DMS 273 treated with DMSO at 0.1 percent for 48 hours (cell line): ENCODE results near the gene KCNQ1OT1.

Source experiments
- DNase-seq: peaks from one replicate; lab custom pipeline; 2025; lab: John Stamatoyannopoulos, UW

The KCNQ1OT1 gene

DNA sequence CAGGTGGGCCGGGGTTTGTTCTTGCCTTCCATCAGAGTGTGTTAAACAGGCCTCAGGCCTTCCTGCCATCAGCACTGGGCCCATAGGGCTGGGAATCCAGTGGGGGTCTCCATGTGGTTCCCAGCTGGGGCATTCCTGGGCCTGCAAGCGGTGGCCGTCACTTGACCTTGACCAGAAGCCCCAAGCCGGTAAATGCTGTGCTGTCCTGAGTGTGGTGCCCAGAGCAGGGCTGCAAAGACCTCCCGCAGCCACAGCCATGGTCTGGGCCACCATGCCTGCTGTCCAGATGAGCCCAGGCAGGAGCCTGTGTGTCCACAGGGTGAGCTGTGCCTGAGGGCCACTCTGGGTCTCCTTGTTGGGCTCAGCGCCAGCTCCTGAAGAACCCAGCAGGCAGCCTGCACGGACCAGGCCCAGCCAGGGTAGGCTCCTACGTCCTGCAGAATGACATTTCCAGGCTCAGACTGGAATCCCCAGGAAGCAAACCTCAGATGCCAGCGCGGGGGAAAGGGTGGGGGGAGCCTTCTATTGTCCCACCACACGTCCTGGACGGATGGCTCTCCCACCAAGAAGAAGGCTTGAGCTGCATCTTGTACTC lies 117.3 kb downstream of the KCNQ1OT1 start:
- no peak for DNase-seq

DNA sequence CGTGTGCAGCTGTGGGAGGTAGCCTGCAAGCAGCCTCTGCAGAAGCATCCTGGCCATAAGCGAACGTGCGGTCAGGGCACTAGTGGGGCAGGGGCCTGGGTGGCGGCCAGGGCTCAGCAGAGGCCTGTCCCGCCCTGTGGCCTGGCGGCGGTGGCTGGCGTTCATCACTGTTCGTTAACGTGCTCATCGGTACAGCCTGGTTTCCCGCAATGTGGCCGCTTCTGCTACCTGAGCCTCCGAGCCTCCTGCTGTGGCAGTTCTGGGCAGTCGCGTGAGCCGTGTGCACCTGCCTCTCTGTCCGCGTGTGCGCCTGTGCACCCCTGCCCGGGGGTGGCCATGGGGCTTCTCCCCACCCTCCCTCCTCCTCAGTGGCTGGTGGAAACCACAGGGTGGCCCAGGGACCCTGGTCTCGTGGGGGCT lies 117.9 kb downstream of the KCNQ1OT1 start:
- DNase-seq = no peak

DNA sequence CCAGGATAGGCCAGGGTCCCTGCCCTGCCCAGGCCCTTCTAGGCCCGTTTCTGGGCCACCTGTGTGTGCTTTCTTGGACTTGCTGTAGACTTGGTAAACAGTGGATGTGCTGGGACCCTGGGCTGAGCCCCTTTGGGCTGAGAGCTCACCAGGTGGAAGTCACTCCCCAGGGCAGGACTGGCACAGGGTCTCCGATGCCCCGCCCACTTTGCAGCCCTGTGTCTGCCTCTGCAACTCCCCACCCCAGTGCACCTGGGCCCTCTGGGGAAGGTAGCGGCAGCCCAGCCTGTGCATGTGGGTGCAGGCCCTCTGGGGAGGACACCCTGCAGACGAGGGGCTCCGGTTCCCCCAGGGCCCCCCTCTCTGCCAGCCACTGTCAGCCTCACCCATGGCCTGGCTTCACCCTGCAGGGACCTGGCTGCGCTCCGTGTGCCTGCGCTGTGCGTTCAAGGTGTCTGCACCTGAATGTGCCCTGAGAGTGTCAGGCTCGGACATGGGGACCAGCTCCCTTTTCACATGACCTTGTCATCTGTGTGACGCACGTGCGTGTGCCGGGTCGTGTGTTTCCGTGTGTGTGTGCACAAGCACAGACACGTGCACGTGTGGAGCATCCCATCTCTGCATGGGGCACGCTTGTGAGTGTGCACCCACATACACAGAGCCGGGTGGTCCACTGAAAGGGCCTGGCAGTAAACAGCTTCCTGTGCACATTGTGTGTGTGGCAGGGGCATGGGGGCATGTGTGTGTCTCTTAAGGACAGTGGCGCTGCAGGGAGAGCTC lies 118.5 kb downstream of the KCNQ1OT1 start:
- DNase-seq = no peak

DNA sequence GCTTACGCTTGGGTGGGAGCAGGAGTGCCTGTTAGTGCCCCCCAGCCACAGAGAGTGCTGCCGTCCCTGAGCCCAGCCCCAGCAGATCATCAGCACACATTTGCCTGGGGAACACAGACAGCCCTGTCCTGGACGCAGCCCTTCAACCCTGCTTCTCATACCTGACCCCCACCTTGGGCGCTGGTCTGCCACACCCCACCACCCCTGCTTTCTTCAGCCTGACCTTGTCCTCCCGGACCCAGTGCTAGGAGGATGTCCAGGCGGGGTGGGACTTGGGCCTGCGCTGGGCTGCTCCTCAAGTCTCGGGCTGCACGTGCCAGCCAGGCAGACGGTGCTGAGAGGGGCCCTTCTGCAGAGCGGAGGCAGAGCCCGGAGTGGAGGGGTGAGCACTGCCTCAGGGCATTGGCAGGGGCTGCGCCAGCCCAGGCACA lies 119.2 kb downstream of the KCNQ1OT1 start:
- no peak for DNase-seq

DNA sequence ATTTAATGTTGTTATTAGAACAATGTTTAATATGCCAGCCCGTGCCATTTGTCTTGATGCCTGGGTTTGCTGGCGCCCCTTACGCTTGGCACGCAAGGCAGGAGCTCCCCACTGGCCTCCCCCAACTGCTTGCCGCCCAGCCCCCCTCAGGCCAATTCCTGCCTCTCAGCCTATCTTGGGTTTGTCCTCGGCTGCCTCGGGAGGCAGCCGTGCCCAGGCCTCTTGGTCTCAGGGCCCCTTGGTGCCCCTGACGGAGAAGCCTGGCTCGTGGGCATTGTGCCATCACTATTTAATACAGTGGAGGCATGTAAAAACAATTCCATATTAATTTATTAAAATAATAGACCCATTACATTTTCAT lies 119.8 kb downstream of the KCNQ1OT1 start:
- no peak for DNase-seq

DNA sequence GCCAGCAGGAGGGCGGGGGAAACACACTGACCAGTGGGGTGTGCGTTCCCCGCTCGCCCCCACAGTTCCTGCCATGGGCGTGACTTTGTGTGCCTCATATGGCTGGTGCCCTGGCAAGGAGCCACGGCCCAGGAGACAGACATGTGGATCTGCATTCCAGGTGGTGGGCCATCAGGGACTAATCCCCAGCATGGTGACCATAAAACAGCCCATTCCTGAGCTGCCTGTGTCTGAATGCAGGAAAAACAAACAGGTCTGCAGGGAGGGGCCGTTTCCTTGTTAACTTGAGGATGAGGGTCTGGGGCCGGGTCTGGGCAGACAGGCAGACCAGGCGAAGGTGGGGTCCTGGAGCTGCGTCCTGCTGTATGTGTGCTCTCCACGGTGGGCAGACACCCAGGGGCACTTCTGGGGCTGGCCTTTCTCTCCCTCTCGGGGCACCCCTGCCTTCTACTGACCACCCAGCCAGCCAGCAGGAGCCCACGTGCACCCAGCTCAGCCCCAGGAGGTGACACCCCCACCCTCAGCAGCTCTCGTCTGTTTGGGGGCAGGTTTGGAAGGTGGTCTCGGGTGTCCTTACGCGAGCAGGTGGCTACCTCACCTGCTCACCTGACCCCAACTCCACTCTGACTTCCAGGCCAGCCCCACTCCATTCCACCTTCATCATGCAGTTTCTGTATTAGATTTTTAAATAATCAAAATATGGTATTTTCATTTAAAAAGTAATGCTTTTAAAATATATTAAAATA lies 120.3 kb downstream of the KCNQ1OT1 start:
- no peak for DNase-seq

DNA sequence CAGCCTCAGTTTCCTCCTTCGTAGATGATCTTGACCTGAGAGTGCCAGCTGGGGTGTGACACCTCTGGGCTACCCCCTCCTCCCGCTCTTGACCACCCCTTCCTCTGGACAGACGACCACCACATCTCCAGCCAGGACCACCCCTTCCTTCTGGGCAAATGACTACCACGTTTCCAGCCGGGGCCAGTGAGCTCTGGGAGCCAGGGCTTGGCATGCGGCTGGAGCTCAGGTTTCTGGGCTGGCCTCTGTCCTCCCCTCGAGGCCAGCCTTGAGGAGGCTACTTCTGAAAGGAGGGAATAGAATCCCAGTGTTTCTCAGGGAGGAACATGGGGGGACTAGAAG lies 120.9 kb downstream of the KCNQ1OT1 start:
- no peak for DNase-seq

DNA sequence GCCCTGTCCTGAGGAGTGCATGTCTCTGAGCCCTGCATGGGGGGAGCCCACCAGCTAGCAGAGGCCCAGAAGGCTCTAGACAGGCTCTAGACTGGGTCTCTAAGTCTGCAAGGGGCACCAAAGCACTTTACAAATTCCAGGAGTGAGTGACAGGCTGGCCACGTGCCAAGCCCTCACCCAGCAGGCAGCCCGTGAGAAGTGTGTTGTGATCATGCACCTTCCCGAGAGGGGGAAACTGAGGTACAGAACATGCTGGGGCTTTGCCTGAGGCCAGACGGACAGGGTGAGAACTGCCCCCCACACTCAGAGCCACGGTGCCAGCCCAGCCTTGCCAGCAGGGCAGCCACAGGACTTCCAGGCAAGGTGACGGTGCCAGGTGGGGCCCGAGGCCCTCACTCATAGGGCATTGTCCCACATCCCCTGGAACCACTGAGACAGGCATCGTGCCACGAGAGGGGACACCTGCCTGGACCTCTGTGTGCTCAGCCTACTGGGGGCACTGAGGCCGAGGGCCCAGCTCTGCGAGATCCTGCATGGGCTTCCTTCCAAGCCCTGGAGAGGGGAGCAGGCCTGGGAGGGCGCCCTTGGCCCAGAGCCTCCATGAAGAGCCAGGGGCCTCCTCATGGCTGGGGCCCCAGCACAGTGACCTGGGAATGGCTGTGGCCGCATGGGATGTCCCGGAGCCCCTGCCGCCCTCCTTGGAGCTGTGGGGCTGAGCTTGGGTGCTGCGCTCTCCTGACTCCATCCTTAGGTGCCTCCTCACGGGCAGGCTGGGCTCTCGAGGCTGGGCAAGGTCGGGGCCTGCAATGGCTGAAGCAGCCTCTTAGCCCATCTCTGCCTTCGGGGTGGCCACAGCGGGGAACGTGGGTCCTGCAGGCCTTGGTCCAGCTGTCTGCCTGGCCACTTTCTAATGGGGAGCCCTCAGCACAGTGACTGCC lies 121.5 kb downstream of the KCNQ1OT1 start:
- DNase-seq = no peak

DNA sequence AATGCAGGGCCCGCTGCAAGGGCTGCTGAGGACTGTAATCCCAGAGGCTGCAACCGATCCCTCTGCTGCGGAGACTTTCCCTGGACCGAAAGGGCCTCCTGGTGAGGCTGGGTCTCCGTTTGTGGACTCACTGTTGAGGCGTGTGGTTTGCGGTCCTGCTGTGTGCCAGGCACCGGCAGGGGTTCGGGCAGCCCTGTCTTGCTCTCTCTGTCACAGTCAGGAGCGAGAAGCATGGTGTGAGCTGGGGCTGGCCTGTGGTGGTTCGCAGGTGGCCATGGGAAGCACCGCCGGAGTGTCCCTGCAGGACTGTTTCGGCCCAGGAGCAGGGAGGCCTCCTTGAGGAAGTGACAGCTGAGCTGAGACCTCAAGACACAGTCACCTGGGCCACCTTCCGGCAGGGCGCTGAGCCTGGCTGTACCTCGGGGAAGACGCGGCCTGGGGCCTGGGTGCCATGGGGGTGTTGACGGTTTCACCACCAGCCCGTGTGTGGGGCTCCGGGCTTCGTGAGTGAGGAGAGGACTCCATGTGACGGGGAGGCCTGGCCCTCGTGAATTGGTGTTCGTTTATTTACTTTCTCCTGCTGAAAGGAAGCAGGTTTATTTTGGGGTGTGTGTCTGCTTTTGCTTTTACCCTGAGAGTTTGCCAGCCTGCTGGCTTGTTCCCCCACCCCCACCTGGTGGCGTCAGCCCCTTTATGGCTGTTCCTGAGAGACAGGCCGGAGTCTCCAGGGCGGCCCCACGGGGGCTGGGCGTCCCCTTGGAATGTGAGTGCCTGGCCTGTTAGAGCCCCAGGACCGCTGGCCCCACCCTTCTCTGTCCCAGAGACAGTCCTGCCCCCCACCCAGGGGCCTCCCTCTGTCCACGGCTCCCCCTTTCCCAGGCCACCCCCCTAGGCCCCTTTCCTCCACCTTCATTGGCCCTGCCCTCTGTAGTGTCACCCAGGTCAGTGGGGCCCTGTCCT lies 122.5 kb downstream of the KCNQ1OT1 start:
- no peak for DNase-seq

DNA sequence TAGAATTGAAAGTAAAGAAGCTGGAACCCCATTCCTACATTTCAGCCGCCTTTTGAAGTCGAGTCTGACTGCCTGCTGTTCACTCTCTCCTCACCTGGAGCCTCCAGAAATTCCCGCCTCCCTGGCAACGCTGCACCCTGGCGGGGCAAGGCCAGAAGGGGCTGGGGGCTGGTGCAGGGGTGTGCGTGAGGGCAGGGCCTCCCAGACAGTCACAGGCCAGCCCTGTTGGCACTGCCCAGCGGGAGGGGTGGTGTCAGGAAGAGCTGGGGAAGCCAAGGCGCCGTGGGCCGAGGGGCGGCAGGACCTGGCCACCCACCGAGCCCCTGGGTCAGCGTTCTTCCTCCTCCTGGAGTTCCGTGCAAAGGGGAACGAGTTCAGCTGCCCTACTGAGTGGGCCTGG lies 123.2 kb downstream of the KCNQ1OT1 start:
- DNase-seq = no peak

DNA sequence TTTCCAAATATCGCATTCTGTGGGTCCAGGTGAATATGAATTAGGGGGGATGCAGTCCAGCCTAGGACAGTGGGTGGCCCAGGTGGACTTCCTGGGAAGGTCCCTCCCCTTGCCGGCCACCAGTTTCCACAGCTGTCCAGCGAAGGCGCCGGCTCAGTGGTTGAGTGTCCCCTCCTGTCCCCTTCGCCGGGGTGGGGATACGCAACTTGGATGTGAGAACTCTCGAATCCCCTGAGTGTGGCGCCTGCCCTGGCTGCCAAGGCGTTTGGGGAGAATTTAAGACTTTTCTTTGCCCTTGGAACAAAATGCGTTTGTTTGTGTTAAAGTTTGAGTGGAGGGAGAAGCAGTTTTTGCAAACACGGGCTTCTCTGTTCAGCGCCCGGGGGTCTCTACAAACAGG lies 123.7 kb downstream of the KCNQ1OT1 start:
- no peak for DNase-seq

DNA sequence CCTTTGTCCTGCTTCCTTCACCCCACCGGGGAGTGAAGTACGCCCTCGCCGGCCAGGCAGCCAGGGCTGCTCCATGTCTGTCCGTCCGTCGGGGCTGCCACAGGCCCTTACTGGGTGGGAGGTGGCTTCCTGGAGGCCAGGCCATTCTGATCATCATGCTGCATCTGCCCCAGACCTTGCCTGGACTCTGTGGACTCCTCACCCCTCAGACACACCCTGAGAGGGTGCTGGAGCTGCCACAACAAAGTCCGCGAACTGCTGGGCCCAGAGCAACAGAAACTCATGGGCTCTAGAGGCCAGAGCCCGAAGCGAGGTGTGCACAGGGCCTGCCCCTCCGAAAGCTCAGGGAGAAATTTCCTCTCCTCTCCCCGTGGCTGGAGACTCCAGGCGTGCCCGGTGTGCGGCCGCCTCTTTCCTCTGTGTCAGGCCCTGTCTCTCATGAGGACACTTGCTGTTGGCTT lies 124.2 kb downstream of the KCNQ1OT1 start:
- DNase-seq = no peak

DNA sequence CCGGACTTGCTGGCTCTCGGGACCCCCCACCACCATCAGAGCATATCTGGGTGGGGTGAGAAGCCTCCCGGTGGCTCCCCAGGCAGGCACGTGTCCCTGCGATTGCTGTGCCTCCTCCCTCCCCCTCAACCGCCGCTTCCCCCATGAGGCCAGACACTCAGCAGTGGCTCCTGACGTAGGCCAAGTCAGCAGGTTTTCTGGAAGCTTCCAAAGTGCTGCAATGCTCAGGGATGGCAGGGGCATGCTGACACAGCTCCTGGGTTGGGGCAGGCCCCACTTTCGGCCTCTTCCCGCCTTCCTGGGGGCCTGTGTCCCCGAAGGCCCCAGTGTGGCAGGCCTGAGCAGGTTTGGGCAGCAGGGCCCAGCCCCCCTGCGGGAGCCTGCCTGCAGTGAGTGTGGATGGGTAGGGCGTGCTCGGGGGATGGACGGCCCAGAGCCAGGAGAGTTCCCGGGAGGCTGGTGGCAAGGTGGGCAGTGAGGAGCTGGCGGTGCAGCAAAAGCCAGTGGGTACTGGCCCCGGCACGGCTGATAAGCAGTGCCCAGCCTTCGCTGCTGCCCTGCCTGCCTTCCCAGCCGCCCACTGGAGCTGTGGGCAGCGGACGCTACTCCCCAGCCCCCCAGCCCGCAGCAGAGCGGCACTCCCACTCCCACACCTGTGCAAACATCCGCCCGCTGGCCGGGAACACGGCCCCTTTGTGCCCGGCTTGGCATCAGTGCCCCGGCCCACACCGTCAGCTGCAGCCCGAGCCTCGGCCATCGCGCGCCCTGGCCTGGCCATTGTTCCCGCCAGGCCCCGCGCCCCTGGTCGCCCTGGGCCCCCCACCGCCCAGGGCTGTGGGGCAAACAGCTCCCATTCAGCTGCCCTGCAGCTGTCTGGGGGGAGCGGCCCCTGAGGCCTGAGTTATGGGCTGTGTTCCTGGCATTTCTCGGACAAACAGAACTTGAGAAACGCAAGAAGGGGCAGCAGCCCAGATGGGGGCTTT lies 125.0 kb downstream of the KCNQ1OT1 start:
- no peak for DNase-seq

DNA sequence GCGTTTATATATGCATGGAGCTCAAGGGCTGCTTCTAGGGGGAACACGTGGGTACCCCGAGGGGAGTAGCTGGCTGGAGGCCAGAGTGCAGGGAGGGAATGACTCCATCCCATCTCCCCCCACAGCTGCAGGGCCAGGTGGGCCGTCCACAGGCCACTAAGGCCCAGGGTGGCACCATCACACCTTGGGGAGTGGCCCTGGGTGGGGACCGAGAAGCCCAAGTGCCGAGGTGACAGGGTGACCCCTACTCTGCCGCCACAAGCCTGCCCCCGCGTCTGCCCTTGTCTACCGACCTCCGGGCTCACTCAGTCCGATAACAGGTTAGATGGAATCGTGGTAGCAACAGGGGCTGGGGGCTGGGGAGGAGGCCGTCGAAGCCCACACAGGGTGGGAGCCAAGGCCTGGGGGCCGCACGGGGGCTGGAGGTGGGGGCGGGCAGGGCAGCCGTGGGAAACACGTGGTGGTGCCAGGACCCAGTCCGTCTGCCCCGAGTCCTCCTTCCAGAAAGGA lies 125.7 kb downstream of the KCNQ1OT1 start:
- no peak for DNase-seq

DNA sequence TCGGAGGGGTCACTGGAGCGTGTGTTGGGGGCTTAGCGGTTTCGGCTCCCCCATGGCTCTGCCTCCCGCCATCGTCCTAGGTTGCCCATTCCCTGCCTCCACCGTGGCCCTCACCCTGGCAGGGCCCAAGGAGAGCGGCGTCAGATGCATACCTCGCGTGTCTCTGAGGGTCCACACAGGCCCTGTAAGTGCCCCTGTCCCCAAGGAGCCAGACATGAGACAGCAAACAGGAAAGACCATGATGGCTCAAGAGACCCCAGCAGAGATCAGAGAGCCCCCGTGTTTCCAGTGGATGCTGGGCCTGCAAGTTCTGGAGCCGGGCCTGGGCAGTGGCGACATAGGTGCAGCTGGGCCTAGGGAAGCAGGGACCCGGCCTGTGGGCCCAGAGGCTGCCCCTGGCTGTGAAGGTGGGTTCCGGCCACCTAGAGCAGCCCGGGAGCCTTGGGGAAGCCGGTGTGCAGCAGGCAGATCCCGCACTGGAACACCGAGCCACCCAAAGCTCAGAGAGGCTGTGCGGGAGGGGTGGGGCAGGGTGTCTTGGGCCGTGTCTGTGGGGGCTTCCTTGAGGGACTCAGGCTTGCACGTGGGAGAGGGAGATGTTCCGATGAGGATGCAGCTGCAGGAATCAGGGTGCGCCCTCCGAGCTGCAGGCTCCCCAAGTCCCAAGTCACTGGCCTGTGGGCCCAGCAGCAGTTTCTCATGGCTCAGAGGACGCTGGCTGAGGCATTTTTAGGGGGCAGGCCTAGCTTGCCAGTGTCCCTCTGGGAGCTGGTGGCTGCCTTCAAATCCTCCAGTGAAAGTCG lies 126.4 kb downstream of the KCNQ1OT1 start:
- DNase-seq = no peak

DNA sequence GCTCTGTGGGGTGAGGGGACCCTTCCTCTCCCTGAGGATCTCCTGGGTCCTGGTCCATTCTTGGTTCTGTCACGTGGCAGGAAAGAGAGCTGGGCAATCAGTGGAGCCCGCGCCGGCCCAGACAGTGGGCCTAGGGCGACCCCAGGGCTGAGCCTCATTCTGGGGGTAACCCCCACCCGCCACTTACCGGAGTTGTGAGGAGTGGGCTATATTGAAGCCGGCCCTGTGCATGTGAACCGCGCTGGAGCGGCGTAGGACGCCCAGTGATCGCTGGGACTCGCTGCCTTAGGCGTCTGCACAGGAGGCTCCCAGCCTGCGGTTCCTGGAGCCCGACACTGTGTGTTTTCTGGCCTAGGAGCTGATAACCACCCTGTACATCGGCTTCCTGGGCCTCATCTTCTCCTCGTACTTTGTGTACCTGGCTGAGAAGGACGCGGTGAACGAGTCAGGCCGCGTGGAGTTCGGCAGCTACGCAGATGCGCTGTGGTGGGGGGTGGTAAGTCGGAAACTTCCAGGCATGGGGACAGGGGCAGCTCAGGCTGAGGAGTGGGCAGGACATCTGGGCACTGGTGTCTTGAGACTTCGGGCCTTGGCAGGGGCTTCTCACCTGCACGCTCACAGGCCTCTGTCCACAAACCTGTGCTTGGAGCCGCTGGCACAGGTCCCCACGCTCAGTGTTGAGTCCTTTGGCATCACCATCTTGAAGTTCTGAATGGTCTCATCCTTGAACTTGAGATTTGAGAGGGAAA lies 127.1 kb downstream of the KCNQ1OT1 start:
- DNase-seq = no peak

DNA sequence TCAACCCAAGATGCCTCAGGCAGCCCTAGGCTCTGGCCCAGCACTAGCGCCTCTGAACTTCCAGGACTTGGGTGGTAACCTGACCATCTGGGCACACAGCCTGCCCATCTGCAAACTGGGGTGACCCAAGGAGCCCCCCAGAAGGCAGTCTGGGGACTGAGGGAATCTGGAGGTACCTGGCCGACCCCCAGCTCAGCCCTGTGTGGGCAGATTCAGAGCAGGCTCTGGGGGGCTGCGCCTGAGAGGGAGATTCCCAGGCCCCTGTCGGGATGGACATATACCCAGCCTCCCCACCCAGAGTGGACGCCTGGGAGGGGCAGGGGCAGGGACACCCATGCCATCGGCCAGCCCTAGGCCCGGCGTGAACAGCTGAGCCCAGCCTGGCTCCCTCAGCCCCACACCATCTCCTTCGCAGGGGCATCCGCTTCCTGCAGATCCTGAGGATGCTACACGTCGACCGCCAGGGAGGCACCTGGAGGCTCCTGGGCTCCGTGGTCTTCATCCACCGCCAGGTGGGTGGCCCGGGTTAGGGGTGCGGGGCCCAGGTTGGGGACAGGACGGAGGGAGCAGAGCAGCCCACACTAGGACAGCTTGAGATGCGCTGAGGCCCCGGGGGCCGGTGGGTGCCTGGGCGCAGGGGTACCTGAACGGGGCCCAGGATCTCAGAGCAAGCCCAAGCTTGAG lies 128.1 kb downstream of the KCNQ1OT1 start:
- no peak for DNase-seq
